PC-3 (cell line): Measurements from ENCODE around the gene WWC2. TPM values are rescaled to one million over a fixed set of nuclear protein-coding genes. Genes with fewer than 3 reads are reported as not detected.

Experiments used
- ATAC-seq: fragments of 200-7000 bp; cut with Tn5 transposase; 2 replicates; pipeline ENCODE4 v1.9.1; 2020; ENCODE audit warnings: mild to moderate bottlenecking, moderate library complexity
- BruUV-seq: library from RNA; stranded (reverse); fragments of 400-500 nt; replicated peaks from 2 replicates; lab custom pipeline; 2021; lab: Mats Ljungman, UMichigan
- CTCF ChIA-PET: fragments of 300-600 bp; sonication (Branson Sonifier 250); formaldehyde crosslinking; loops from one replicate; lab custom pipeline; 2022; ENCODE audit warnings: antibody characterized with exemption; lab: Charles Lee
- POLR2A ChIA-PET: fragments of 300-600 bp; sonication (Branson Sonifier 250); formaldehyde crosslinking; loops from one replicate; lab custom pipeline; 2022; ENCODE audit warnings: antibody characterized with exemption; ENCODE audit not compliant: unreplicated experiment; lab: Charles Lee
- DNase-seq: peaks from one replicate; pipeline ENCODE4 v3.0.0-alpha.2; 2015
- H2AFZ ChIP-seq: fragments of 300-600 bp; sonication (generic); 2 replicates; pipeline ENCODE4 v1.6.0; 2016; ENCODE audit warnings: antibody characterized with exemption, low read length
- H3F3A ChIP-seq: fragments of 300-600 bp; sonication (generic); one replicate; pipeline ENCODE4 v1.6.0; 2017; ENCODE audit warnings: antibody characterized with exemption, low read length, control low read depth, mild to moderate bottlenecking; ENCODE audit not compliant: unreplicated experiment
- H3K27ac ChIP-seq: fragments of 300-600 bp; sonication (generic); 2 replicates; pipeline ENCODE4 v1.5.1; 2016; ENCODE audit warnings: mild to moderate bottlenecking, low read length
- H3K27me3 ChIP-seq: fragments of 300-600 bp; sonication (generic); 2 replicates; pipeline ENCODE4 v1.6.1; 2016; ENCODE audit warnings: low read length, mixed read lengths
- H3K36me3 ChIP-seq: fragments of 300-600 bp; sonication (generic); 2 replicates; pipeline ENCODE4 v1.6.1; 2016; ENCODE audit warnings: low read depth, mixed run types, low read length, mixed read lengths
- H3K4me1 ChIP-seq: fragments of 300-600 bp; sonication (generic); 2 replicates; pipeline ENCODE4 v1.5.1; 2016; ENCODE audit warnings: low read length; ENCODE audit not compliant: insufficient read depth
- H3K4me2 ChIP-seq: fragments of 300-600 bp; sonication (generic); 2 replicates; pipeline ENCODE4 v1.6.0; 2016; ENCODE audit warnings: low read length
- H3K4me3 ChIP-seq: fragments of 300-600 bp; sonication (generic); 2 replicates; pipeline ENCODE4 v1.5.1; 2016; ENCODE audit warnings: mild to moderate bottlenecking, low read length, mixed read lengths
- H3K79me2 ChIP-seq: fragments of 300-600 bp; sonication (generic); 2 replicates; pipeline ENCODE4 v1.6.1; 2017; ENCODE audit warnings: low read length, mixed read lengths
- H3K9ac ChIP-seq: fragments of 300-600 bp; sonication (generic); 2 replicates; pipeline ENCODE4 v1.6.0; 2016; ENCODE audit warnings: mild to moderate bottlenecking, low read length
- H3K9me2 ChIP-seq: fragments of 300-600 bp; sonication (generic); replicated peaks from 2 replicates; pipeline ENCODE4 v1.6.1; 2016; ENCODE audit warnings: mixed run types, low read length, mixed read lengths
- H3K9me3 ChIP-seq: fragments of 300-600 bp; sonication (generic); 2 replicates; pipeline ENCODE4 v1.6.1; 2016; ENCODE audit warnings: low read length, mixed read lengths
- H4K20me1 ChIP-seq: fragments of 300-600 bp; sonication (generic); 2 replicates; pipeline ENCODE4 v1.6.1; 2016; ENCODE audit warnings: low read length, mixed read lengths
- CTCF ChIP-seq: fragments of 300-600 bp; sonication (generic); conservative IDR thresholded peaks from 2 replicates; pipeline ENCODE4 v1.5.1; 2017; ENCODE audit warnings: antibody characterized with exemption, low read depth, mild to moderate bottlenecking, low read length
- EZH2 ChIP-seq: fragments of 300-600 bp; sonication (generic); IDR thresholded peaks from one replicate; pipeline ENCODE4 v1.6.1; 2017; ENCODE audit warnings: antibody characterized with exemption, mild to moderate bottlenecking, low read length; ENCODE audit not compliant: unreplicated experiment
- EZH2phosphoT487 ChIP-seq: fragments of 300-600 bp; sonication (generic); IDR thresholded peaks from 2 replicates; pipeline ENCODE4 v1.6.1; 2018; ENCODE audit warnings: mild to moderate bottlenecking, antibody characterized with exemption, low read length, borderline replicate concordance
- intact Hi-C: fragments of 100-400 bp; cut with micrococcal nuclease; formaldehyde crosslinking; loops from 2 replicates; pipeline ENCODE4 v1.9.0; 2023
- total RNA-seq: library from RNA; depleted of rRNA; stranded (reverse); fragments of >200 nt; gene quantifications from 2 replicates; pipeline ENCODE4 v1.2.3, GENCODE V29; 2014

The WWC2 gene
- total RNA-seq, 1 experiment from 2014 or later: 15.8 TPM

GRCh38 chr4:183360161-183360919 is 261.3 kb downstream of the WWC2 start:
- H2AFZ ChIP-seq: no peak overlapping the region
- POLR2A ChIA-PET: no interaction called here

GRCh38 chr4:183362036-183362435 is 263.0 kb downstream of the WWC2 start:
- no peak for TF ChIP-seq EZH2phosphoT487
- TF ChIP-seq EZH2: no peak
- TF ChIP-seq CTCF: no peak
- H3K36me3 ChIP-seq: no peaks in the 10 kb centered on the region
- no peak overlapping the region for H3K4me3 ChIP-seq
- H2AFZ ChIP-seq: no peak overlapping the region
- H3K27me3 ChIP-seq: no peaks in the 10 kb centered on the region
- BruUV-seq: no TSS peak
- H3K9me3 ChIP-seq: no peaks in the 10 kb centered on the region
- no peak for DNase-seq
- H3K9me2 ChIP-seq: no peaks in the 10 kb centered on the region
- intact Hi-C loops: no loop called here
- ATAC-seq: no peak
- H3K4me2 ChIP-seq: no peak overlapping the region
- H3K9ac ChIP-seq: no peak overlapping the region
- H3F3A ChIP-seq: no peaks in the 10 kb centered on the region
- CTCF ChIA-PET: no interaction called here
- POLR2A ChIA-PET: no interaction called here
- H3K4me1 ChIP-seq: no peaks in the 10 kb centered on the region
- H4K20me1 ChIP-seq: no peaks in the 10 kb centered on the region
- H3K79me2 ChIP-seq: no peaks in the 10 kb centered on the region
- H3K27ac ChIP-seq: no peak overlapping the region

More at GRCh38 chr4:183360161-183360919, 261.3 kb downstream of the WWC2 start:
- Histone ChIP-seq H3K36me3 (no peaks in the 10 kb centered on the region), H3K9ac (no peak overlapping the region), H3K9me3 (no peaks in the 10 kb centered on the region), H3K4me3 (no peak overlapping the region), H3K27ac (no peak overlapping the region), H3K4me1 (peaks cover 10% of the 10 kb centered on the region), H3F3A (no peaks in the 10 kb centered on the region), H3K79me2 (no peaks in the 10 kb centered on the region), H3K4me2 (no peak overlapping the region), H3K27me3 (no peaks in the 10 kb centered on the region), H3K9me2 (no peaks in the 10 kb centered on the region), H4K20me1 (no peaks in the 10 kb centered on the region)
- no peak for ATAC-seq
- no peak for DNase-seq
- BruUV-seq: no TSS peak
- TF ChIP-seq EZH2phosphoT487 (no peak), EZH2 (no peak), CTCF (no peak)
- CTCF ChIA-PET: no interaction called here
- intact Hi-C loops: no loop called here

GRCh38 chr4:183362916-183363542 is 264.0 kb downstream of the WWC2 start:
- no TSS peak for BruUV-seq
- no peak overlapping the region for H3K9ac ChIP-seq
- H3K4me2 ChIP-seq: no peak overlapping the region
- H3K27me3 ChIP-seq: no peaks in the 10 kb centered on the region
- H3K36me3 ChIP-seq: no peaks in the 10 kb centered on the region
- H3K9me3 ChIP-seq: no peaks in the 10 kb centered on the region
- no peaks in the 10 kb centered on the region for H3K4me1 ChIP-seq
- no peak overlapping the region for H2AFZ ChIP-seq
- peak; percentile 33; the same call in 1 of the 2 replicates for ATAC-seq
- intact Hi-C loops: no loop called here
- no peak for DNase-seq
- H4K20me1 ChIP-seq: no peaks in the 10 kb centered on the region
- ChIA-PET POLR2A (no interaction called here), CTCF (no interaction called here)
- no peak overlapping the region for H3K4me3 ChIP-seq
- no peak for TF ChIP-seq EZH2phosphoT487
- TF ChIP-seq CTCF: peak; percentile 32
- H3F3A ChIP-seq: no peaks in the 10 kb centered on the region
- H3K79me2 ChIP-seq: no peaks in the 10 kb centered on the region
- H3K9me2 ChIP-seq: no peaks in the 10 kb centered on the region
- no peak overlapping the region for H3K27ac ChIP-seq
